ENCODE results near the gene KLF1. TPM values are rescaled to one million over a fixed set of nuclear protein-coding genes. Genes with fewer than 3 reads are reported as not detected.

KLF1 gene
- total and polyA plus RNA-seq, 2 of the 8 experiments (the other 6 are each of a cell fraction or from before 2014, with no cell fraction given), result 0.84 to 0.91 TPM

DNA sequence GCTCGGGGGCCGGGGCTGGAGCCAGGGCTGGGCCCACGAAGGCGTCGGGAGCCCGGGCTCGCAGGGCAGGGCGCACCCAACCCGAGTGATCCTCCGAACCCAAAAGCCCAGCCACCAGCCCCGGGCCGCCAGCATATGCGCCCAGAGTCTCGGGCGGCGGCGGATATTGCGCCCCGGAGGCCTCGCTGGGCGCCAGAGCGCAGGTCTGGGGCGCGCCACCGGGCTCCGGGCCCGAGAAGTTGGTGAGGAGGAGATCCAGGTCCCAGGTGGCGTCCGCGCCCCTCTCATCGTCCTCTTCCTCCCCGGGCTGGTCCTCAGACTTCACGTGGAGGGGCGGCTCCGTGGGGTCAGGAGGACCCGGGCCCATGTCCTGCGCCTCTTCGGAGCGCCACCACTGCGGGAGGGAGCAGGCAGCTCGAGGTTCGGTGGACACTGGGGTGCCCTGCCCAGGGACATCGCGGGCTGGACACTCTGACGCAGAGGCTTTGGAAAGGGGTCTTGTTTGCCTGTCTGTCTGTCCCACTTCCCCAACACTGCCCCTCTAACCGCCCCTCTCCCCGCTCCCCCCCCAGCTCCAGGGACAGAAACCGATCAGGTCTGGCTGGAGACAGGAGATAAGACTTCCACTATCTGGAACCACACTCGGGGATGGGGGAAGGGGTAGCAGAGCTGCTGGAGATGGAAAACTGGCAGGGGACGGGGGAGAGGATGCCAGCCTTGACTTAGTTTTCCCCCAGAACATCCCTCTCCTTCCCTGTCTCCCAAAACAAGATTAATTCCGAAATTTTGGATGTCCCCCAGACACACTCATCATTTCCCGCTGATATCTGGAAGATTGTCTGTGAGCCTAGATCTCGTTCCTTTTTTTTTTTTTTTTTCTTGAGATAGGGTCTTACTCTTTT is 1.0 kb downstream of the KLF1 start:
- H3K14ac ChIP-seq (ENCODE audit: insufficient read length), result no peak overlapping the region
- H2BK20ac ChIP-seq (ENCODE audit: low read length), result no peak overlapping the region
- DNase-seq (ENCODE audit: low read depth in 1 of 2, low spot score in 2 of 2) (peak in 1 of 2 experiments; percentile 62), FAIRE-seq (no peak)
- H3K79me2 ChIP-seq (ENCODE audit: control insufficient read depth in 1 of 2, insufficient read depth in 2 of 2, low read length in 2 of 2), result no peaks in the 10 kb centered on the region
- peak overlapping the region; percentile 57 for H3K4ac ChIP-seq (replicated peaks; ENCODE audit: insufficient read length, low read depth, low read length)
- no peak overlapping the region for H2BK15ac ChIP-seq (ENCODE audit: low read length)
- ChIA-PET POLR2A (ENCODE audit: partially characterized antibody) (interaction anchor here (0.6 to 12.3 kb wide), 33 partner anchors 7 to 183 kb away, joined by 3 to 110 read pairs (median 5); partner anchors contain the start of genes CALR, FARSA, GADD45GIP1 and GCDH), CTCF (ENCODE audit: partially characterized antibody) (interaction anchor here (0.6 to 2.3 kb wide), 23 partner anchors 8 to 269 kb away, joined by 3 to 19 read pairs (median 4); partner anchors contain the start of genes CALR, RNASEH2A and THSD8)
- no peak overlapping the region for H3K27ac ChIP-seq (ENCODE audit: low read depth, low read length)
- H2BK12ac ChIP-seq (ENCODE audit: low read depth, low read length), result peak overlapping the region; percentile 60; the same call in 1 of the 2 replicates
- H4K20me1 ChIP-seq (replicated peaks in 1 of 2; ENCODE audit: control insufficient read depth in 1 of 2, insufficient read depth in 2 of 2, low read length in 2 of 2), result no peaks in the 10 kb centered on the region
- H3K23ac ChIP-seq (ENCODE audit: insufficient read length), result no peak overlapping the region
- H2BK120ac ChIP-seq (replicated peaks; ENCODE audit: low read depth, low read length), result no peak overlapping the region
- peak overlapping the region in 3 of 4 experiments; percentile 11 to 77 (median 16); a peak in 4 of 7 replicates for H3K9ac ChIP-seq (replicated peaks in 1 of 4; ENCODE audit: extremely low read depth in 1 of 4, low read depth in 3 of 4, low read length in 3 of 4)
- H3K27me3 ChIP-seq (replicated peaks in 1 of 4; ENCODE audit: control insufficient read depth in 3 of 4, extremely low read depth in 1 of 4, insufficient read depth in 3 of 4, low read length in 3 of 4), result peaks cover 0 to 9% (median 4%) of the 10 kb centered on the region in 4 experiments; a peak in 4 of 7 replicates
- H3K18ac ChIP-seq (ENCODE audit: extremely low read depth, low read length), result peak overlapping the region; percentile 87
- 6% methylated on average over 44 of the region's 53 CpGs; no CpG with 5 or more reads in 1 of the 2 experiments for WGBS, 2 experiments (ENCODE audit: extremely low coverage in 1 of 2, insufficient coverage in 1 of 2, insufficient read length in 1 of 2, insufficient replicate concordance in 2 of 2, low coverage in 1 of 2, low lambda C conversion rate in 2 of 2, missing lambda C conversion rate in 1 of 2)
- H3K4me2 ChIP-seq (ENCODE audit: insufficient read depth in 1 of 2, low read depth in 2 of 2, low read length in 2 of 2), result peak overlapping the region; percentile 75 to 97
- H3K79me1 ChIP-seq (ENCODE audit: low read depth, low read length), result no peaks in the 10 kb centered on the region
- peak overlapping the region; percentile 2 for H4K91ac ChIP-seq (replicated peaks; ENCODE audit: insufficient read length, low read length)
- no peaks in the 10 kb centered on the region; a peak in 2 of 4 replicates for H3K9me3 ChIP-seq (ENCODE audit: insufficient read depth in 2 of 2, low read depth in 1 of 2, low read length in 1 of 2)
- peak overlapping the region; percentile 25 for H4K5ac ChIP-seq (ENCODE audit: insufficient read length, low read depth, low read length)
- no peak overlapping the region for H2AFZ ChIP-seq (ENCODE audit: low read length)
- no peaks in the 10 kb centered on the region for H3K36me3 ChIP-seq (ENCODE audit: control insufficient read depth in 2 of 4, insufficient read depth in 4 of 4, low read length in 3 of 4)
- H4K8ac ChIP-seq (ENCODE audit: extremely low read depth, insufficient read depth, low read length), result peak overlapping the region; percentile 53; the same call in 1 of the 2 replicates
- peaks cover 9% of the 10 kb centered on the region; the same call in 1 of the 2 replicates for H3K23me2 ChIP-seq (ENCODE audit: low read depth, low read length)
- H2BK5ac ChIP-seq (ENCODE audit: low read depth, low read length), result peak overlapping the region; percentile 44; the same call in 1 of the 2 replicates
- no peak overlapping the region for H2AK5ac ChIP-seq (ENCODE audit: low read depth, low read length)
- H3K56ac ChIP-seq (replicated peaks; ENCODE audit: insufficient read length, low read depth, low read length), result no peak overlapping the region
- H3K4me1 ChIP-seq (replicated peaks in 1 of 4; ENCODE audit: control insufficient read depth in 3 of 4, insufficient read depth in 4 of 4, low read length in 3 of 4), result peaks cover 0 to 7% (median 3%) of the 10 kb centered on the region in 4 experiments; a peak in 5 of 7 replicates
- peak overlapping the region; percentile 60 to 77 (median 76) for H3K4me3 ChIP-seq (ENCODE audit: extremely low read depth in 1 of 4, insufficient read depth in 2 of 4, low read depth in 3 of 4, low read length in 4 of 4)
- TF ChIP-seq SUZ12 (IDR thresholded peaks at IDR 0.05; ENCODE audit: low read length) (no peak), BCL11A (IDR thresholded peaks at IDR 0.05; ENCODE audit: low read depth in 2 of 2, low read length in 2 of 2) (no peak), BRCA1 (IDR thresholded peaks at IDR 0.05; ENCODE audit: low read depth, low read length) (no peak), YY1 (IDR thresholded peaks at IDR 0.05; ENCODE audit: low read depth, low read length) (no peak), CHD1 (IDR thresholded peaks at IDR 0.05; ENCODE audit: low read depth, low read length) (no peak), FOSL1 (IDR thresholded peaks at IDR 0.05; ENCODE audit: insufficient read depth, low read depth, low read length) (no peak), JUN (IDR thresholded peaks at IDR 0.05; ENCODE audit: low read depth, low read length) (no peak), POLR2A (IDR thresholded peaks at IDR 0.05; ENCODE audit: control extremely low read depth in 1 of 2, low read depth in 2 of 2, low read length in 2 of 2) (no peak), KDM4A (IDR thresholded peaks at IDR 0.05; ENCODE audit: low read depth, low read length, severe bottlenecking) (peak; percentile 77), PHF8 (conservative IDR thresholded peaks at IDR 0.05; ENCODE audit: low read depth, low read length) (0 out of 2 replicates have a peak, but pooled peaks have one; percentile 59)

All from H1 (cell line).